HG03469 (cell line): Measurements from ENCODE around the gene CTNNBIP1.
"Not testable (repeated sequence)": the region's sequence is repeated elsewhere in the genome, so short reads cannot be mapped to it uniquely, and the experiment has no call there.

ENCODE experiments used
- ATAC-seq: cut with Tn5 transposase; IDR thresholded peaks from one replicate; pipeline ENCODE4 v1.9.1; 2021; ENCODE audit warnings: mild to moderate bottlenecking, moderate library complexity, moderate number of reproducible peaks; ENCODE audit not compliant: unreplicated experiment

Gene CTNNBIP1

GRCh38 chr1:9811239-9811966, 98.7 kb downstream of the CTNNBIP1 start:
- ATAC-seq = no peak

- ATAC-seq = no peak
Observed at GRCh38 chr1:9809100-9809510, 101.0 kb downstream of the CTNNBIP1 start.

GRCh38 chr1:9808459-9808858, 101.6 kb downstream of the CTNNBIP1 start:
- no peak for ATAC-seq

GRCh38 chr1:9807541-9807940, 102.5 kb downstream of the CTNNBIP1 start:
- no peak for ATAC-seq

GRCh38 chr1:9805972-9806371, 104.1 kb downstream of the CTNNBIP1 start:
- not testable (repeated sequence) for ATAC-seq

GRCh38 chr1:9805006-9805508, 105.0 kb downstream of the CTNNBIP1 start:
- ATAC-seq = no peak

- ATAC-seq = not testable (repeated sequence)
Observed at GRCh38 chr1:9803003-9803918, 106.8 kb downstream of the CTNNBIP1 start.

GRCh38 chr1:9801909-9802308, 108.2 kb downstream of the CTNNBIP1 start:
- ATAC-seq = no peak
